Hematopoietic multipotent progenitor cell treated with erythropoietin and hydrocortisone succinate and interleukin-3 and kit ligand, for 17 days (in vitro differentiated cells): Measurements from ENCODE around the gene SLCO2A1.

ENCODE experiments used
- DNase-seq: peaks from one replicate; pipeline ENCODE4 v3.0.0-alpha.2; 2015; ENCODE audit warnings: low spot score

SLCO2A1 gene

GRCh38 chr3:134034005-134034785, 4.5 kb upstream of the SLCO2A1 start:
- DNase-seq = no peak

GRCh38 chr3:134033315-134033996, 3.7 kb upstream of the SLCO2A1 start:
- no peak for DNase-seq

GRCh38 chr3:134031348-134031915, 1.7 kb upstream of the SLCO2A1 start:
- DNase-seq = no peak

GRCh38 chr3:134030379-134031347, 938 bp upstream of the SLCO2A1 start:
- no peak for DNase-seq

- DNase-seq = no peak
Measured at GRCh38 chr3:134029256-134029733, 430 bp downstream of the SLCO2A1 start.

GRCh38 chr3:134028486-134029255, 1.1 kb downstream of the SLCO2A1 start:
- DNase-seq = no peak

- no peak for DNase-seq
Measured at GRCh38 chr3:134027631-134028030, 2.1 kb downstream of the SLCO2A1 start.

GRCh38 chr3:134020135-134020680, 9.5 kb downstream of the SLCO2A1 start:
- DNase-seq = no peak

- DNase-seq = no peak
Measured at GRCh38 chr3:134018850-134019249, 10.9 kb downstream of the SLCO2A1 start.

- no peak for DNase-seq
Measured at GRCh38 chr3:134018406-134018805, 11.3 kb downstream of the SLCO2A1 start.

GRCh38 chr3:134017490-134017889, 12.2 kb downstream of the SLCO2A1 start:
- no peak for DNase-seq

GRCh38 chr3:134014270-134014669, 15.5 kb downstream of the SLCO2A1 start:
- no peak for DNase-seq

GRCh38 chr3:134013280-134013679, 16.4 kb downstream of the SLCO2A1 start:
- DNase-seq = no peak

- no peak for DNase-seq
Measured at GRCh38 chr3:134009345-134010000, 20.3 kb downstream of the SLCO2A1 start.

GRCh38 chr3:134008630-134009156, 21.0 kb downstream of the SLCO2A1 start:
- no peak for DNase-seq

GRCh38 chr3:134007819-134008218, 21.9 kb downstream of the SLCO2A1 start:
- no peak for DNase-seq

- DNase-seq = no peak
Measured at GRCh38 chr3:134004841-134005240, 24.9 kb downstream of the SLCO2A1 start.

- no peak for DNase-seq
Measured at GRCh38 chr3:134003066-134003465, 26.7 kb downstream of the SLCO2A1 start.

GRCh38 chr3:134002306-134002705, 27.4 kb downstream of the SLCO2A1 start:
- no peak for DNase-seq

GRCh38 chr3:134001251-134001650, 28.5 kb downstream of the SLCO2A1 start:
- DNase-seq = no peak
